AG09309 (cell line): ENCODE measurements around the gene TEC.
A peak's percentile ranks its signal among the peaks of the same experiment; 100 is the strongest.

ENCODE experiments used
- DNase-seq: peaks from one replicate; pipeline ENCODE4 v3.0.0-alpha.2; 2010; ENCODE audit warnings: low read depth
- H3K4me3 ChIP-seq: 2 replicates; pipeline ENCODE4 v1.5.1; 2011; ENCODE audit warnings: mild to moderate bottlenecking, low read depth, low read length, moderate library complexity; ENCODE audit not compliant: control insufficient read depth
- TF ChIP-seq, protein P1 (sequence below): IDR thresholded peaks from 2 replicates; pipeline ENCODE4 v1.5.1; 2011; ENCODE audit warnings: mild to moderate bottlenecking, low read depth, low read length, inconsistent platforms; ENCODE audit not compliant: insufficient read depth, control insufficient read depth; ENCODE audit errors: missing control alignments

The TEC gene

DNA sequence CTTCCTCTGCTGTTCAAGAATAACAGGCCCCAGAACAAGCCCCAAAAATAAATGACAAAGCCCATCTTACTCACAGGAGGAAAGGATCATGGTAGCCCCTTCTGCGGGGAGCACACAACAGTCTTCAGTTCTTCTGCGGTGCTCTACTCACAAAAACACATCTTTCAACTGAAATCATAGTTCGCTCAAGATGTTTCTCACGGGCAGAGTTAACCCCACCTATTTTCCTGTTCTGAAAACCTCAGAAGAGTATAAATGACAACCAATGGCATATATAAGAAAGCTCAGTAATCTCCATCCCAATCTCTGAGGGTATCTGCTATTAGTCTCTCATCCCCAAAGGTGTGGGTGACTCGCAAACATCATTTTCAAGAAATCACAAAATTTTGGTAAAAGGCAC lies 135.6 kb downstream of the TEC start, which contains the start of gene TXK:
TSS of gene TXK (minus strand) at position 170 of the 400 bp plus-strand sequence. CDS start at position 90, 80 bp downstream.
- no peak for DNase-seq
- H3K4me3 ChIP-seq, result no peak within 1 kb of the TSS
- TF ChIP-seq, protein P1, sequence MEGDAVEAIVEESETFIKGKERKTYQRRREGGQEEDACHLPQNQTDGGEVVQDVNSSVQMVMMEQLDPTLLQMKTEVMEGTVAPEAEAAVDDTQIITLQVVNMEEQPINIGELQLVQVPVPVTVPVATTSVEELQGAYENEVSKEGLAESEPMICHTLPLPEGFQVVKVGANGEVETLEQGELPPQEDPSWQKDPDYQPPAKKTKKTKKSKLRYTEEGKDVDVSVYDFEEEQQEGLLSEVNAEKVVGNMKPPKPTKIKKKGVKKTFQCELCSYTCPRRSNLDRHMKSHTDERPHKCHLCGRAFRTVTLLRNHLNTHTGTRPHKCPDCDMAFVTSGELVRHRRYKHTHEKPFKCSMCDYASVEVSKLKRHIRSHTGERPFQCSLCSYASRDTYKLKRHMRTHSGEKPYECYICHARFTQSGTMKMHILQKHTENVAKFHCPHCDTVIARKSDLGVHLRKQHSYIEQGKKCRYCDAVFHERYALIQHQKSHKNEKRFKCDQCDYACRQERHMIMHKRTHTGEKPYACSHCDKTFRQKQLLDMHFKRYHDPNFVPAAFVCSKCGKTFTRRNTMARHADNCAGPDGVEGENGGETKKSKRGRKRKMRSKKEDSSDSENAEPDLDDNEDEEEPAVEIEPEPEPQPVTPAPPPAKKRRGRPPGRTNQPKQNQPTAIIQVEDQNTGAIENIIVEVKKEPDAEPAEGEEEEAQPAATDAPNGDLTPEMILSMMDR, result no peak

DNA sequence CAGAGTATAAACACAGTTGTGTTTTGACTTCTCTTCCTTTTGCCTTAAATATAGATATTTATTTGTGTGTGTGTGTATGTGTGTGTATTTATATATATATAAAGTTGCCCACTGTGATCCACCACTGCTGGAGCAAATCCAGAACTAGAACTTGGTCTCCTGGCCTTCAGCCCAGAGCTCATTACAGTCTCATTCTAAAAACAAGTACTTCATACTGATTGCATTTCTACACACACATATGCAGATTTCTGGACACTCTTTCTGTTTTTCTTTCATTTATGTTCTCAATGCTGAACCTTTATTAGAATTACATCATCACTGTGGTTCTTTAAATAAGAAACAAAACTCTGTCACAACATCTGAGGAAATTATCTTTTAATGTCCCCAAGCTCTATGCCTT lies 136.0 kb downstream of the TEC start:
- TF ChIP-seq, protein P1, result no peak
- no peak for DNase-seq
- H3K4me3 ChIP-seq, result no peak overlapping the region

DNA sequence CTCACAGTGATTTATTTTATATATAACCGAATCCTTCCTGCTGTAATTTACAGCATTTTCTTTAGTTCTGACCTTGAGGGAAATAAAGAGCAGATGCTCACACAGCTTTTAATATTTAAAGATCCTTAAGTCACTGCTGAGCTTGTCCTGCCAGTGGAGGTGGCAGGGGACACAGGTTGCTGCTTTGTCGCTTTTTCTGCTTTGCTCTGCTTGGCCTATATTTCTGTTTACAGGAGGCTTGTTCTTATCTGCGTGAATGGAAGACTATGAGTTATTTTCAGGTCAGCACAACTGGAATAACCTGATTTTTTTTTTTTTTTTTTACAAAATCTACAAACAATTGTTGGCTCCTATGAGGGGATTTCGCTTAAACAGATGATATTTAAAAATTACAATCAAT lies 137.9 kb downstream of the TEC start:
- no peak for DNase-seq

DNA sequence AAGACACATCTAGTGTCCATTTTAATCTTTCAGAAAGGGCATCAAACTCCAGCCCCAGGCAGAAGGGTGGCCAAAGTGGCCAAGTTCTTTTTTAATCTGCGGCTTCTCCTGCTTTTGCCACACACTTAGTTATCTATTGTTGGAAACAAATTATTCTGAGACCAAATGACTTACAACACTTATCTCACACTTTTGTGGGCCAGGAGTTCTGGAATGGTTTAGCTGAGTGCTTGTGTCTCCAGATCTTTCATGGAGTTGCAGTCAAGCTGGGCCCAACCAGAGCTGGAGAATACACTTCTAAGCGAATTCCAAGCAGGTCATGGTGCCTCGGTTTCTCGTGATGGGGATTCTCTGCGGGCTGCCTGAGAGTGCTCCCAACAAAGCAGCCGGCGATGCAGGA lies 139.5 kb downstream of the TEC start:
- TF ChIP-seq, protein P1, result no peak
- DNase-seq, result no peak
- H3K4me3 ChIP-seq, result no peak overlapping the region

More for the DNA sequence above, 137.9 kb downstream of the TEC start:
- TF ChIP-seq, protein P1, result no peak
- H3K4me3 ChIP-seq, result no peak overlapping the region

DNA sequence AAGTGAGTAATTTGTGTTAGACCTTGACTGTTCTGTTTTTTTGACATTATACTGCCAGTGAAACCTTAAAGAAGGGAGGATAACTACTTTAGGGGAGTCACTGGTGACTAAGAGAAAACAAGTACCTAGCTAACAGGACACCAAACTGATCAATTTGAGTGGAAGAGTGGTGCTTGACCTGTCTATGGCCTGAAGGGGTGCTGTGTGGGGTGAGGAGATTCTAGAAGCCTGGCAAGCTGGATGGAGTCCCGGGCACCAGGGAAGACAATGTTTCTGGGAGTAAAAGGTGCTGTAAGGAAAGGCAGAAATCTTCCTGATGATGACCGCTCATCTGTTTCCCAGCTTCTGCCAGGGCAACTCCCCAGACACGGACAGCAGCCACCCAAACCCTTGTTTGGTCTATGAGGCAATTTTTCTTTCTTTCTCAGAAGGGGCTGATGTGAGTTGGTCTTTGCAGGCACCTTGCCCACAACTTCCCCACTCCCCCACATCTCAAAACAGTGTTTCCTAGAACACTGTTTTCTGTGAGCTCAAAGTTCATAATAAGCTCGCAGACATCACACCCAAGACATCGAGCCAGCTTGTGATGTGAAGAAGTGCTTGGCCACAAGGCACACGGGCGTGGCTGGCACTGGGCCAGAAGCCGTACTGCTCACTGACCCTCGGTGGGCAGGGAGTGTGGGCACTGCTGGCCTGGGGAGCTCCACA lies 140.2 kb downstream of the TEC start:
- no peak overlapping the region for H3K4me3 ChIP-seq
- TF ChIP-seq, protein P1, result no peak
- DNase-seq, result no peak

DNA sequence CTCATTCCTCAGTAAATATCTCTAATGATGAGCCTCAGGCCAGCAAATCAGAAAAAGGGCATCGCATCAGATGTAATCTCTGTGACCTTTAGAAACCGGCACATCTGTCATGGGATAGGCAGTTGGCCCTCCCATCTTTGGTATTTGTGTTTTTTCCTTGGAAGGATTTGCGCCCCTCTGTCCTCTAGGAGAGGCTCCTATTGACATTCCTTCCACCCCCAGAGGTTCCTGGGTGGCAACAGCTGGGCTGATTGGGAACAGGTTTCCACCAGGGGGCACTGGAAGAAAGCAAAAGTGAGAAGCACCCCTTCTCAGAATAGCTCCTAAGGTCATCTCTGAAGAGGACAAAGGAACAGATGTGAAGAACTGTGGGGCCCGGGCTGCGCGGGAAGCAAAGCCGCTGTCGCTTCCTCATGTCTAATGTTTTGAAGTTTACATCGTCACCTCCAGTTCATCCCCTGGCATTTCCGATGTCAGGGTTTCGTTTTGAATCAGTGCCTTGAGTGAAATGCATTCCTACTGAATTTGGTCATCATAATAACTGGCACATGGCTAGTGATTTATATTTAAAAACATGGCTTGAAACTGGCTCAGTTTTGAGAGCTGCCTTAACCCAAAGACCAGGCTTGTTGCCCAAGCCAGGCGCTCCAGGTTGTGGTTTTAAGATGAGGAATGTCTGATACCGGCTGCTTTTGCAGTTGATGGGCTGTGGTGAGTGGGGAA lies 141.8 kb downstream of the TEC start:
- peak; percentile 93 for DNase-seq
- TF ChIP-seq, protein P1, result peak; percentile 58
- peak overlapping the region; percentile 18 for H3K4me3 ChIP-seq

DNA sequence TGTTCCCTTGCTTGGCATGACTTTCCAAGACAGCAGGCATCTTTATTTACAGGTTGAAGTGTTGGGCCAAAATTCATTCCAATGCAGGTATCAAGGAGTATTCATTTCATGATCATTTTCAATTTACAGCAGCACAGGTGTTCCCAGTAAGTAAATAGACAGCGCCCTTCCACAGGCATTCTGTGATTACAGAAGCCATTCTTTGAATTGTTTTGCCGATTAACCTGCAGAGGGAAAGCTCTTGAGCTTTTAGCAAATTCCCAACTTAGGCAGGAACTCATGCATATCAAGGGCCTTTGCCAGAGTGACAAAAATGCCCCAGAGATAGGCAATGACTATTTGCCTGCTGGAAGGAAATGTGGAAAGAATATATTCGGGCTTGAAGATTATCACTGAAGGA lies 142.4 kb downstream of the TEC start:
- no peak for DNase-seq
- TF ChIP-seq, protein P1, result no peak
- no peak overlapping the region for H3K4me3 ChIP-seq
